K562 (cell line): ENCODE data around the gene H2AZ2. TPM values are rescaled to one million over a fixed set of nuclear protein-coding genes. Genes with fewer than 3 reads are reported as not detected.
A peak's percentile ranks its signal among the peaks of the same experiment; 100 is the strongest.

Source experiments
- CC2D1A ChIP-seq: fragments of 450-650 bp; IDR thresholded peaks from 2 replicates; pipeline ENCODE4 v1.6.1; 2017; ENCODE audit warnings: mild to moderate bottlenecking
- DIDO1 ChIP-seq: fragments of 450-650 bp; IDR thresholded peaks from 2 replicates; pipeline ENCODE4 v1.6.1; 2016; ENCODE audit warnings: low read depth, missing biosample characterization, missing genetic modification characterization
- FOXK2 ChIP-seq, 2 experiments: fragments of 450-650 bp; IDR thresholded peaks in 1 of 2; conservative IDR thresholded peaks in 1 of 2; 2 replicates each; pipeline ENCODE4 v1.6.1; 2016; ENCODE audit warnings: low read depth in 2 of 2, mild to moderate bottlenecking in 1 of 2
- MEF2D ChIP-seq: conservative IDR thresholded peaks from 2 replicates; pipeline ENCODE4 v1.6.1; 2016; ENCODE audit warnings: low read depth, missing genetic modification characterization, missing compliant biosample characterization
- MTF1 ChIP-seq: fragments of 250-450 bp; sonication (Bioruptor Pico); IDR thresholded peaks from 2 replicates; pipeline ENCODE4 v1.9.0; 2021; ENCODE audit warnings: moderate library complexity, mild to moderate bottlenecking, inconsistent platforms, borderline replicate concordance
- NEUROD1 ChIP-seq: fragments of 150-350 bp; IDR thresholded peaks from 2 replicates; pipeline ENCODE4 v1.6.1; 2014; ENCODE audit warnings: borderline replicate concordance, low read length, low read depth; ENCODE audit not compliant: partially characterized antibody
- NR2F6 ChIP-seq: fragments of 450-650 bp; formaldehyde crosslinking; IDR thresholded peaks from 2 replicates; pipeline ENCODE4 v1.4.0; 2020; ENCODE audit warnings: mild to moderate bottlenecking
- POLR2AphosphoS2 ChIP-seq: IDR thresholded peaks from 2 replicates; pipeline ENCODE4 v1.6.1; 2012; ENCODE audit warnings: low read length, improper control_type of control experiment
- SMAD1 ChIP-seq: fragments of 150-350 bp; IDR thresholded peaks from 2 replicates; pipeline ENCODE4 v1.6.1; 2014; ENCODE audit warnings: low read length, low read depth; ENCODE audit not compliant: partially characterized antibody
- SRSF9 ChIP-seq: fragments of 200-400 bp; formaldehyde crosslinking; IDR thresholded peaks from 2 replicates; pipeline ENCODE4 v1.6.1; 2017; ENCODE audit warnings: low read depth, low read length, borderline replicate concordance
- ZNF212 ChIP-seq: fragments of 450-650 bp; formaldehyde crosslinking; IDR thresholded peaks from 2 replicates; pipeline ENCODE4 v1.4.0; 2020; ENCODE audit warnings: mild to moderate bottlenecking
- ZNF239 ChIP-seq: fragments of 250-450 bp; sonication (Bioruptor Pico); IDR thresholded peaks from 2 replicates; pipeline ENCODE4 v1.4.0; 2020; ENCODE audit warnings: mild to moderate bottlenecking
- ZNF57 ChIP-seq: fragments of 450-650 bp; formaldehyde crosslinking; IDR thresholded peaks from 2 replicates; pipeline ENCODE4 v1.4.0; 2020; ENCODE audit warnings: mild to moderate bottlenecking, moderate library complexity
- polyA plus RNA-seq, 8 experiments: library from polyadenylated mRNA; depleted of rRNA in 4 of 8; stranded (reverse) in 5 of 8; unstranded in 3 of 8; fragments of >200 nt; fragmentation: Nextera tagmentation in 2 of 8; fragmentation: Illumina TruSeq in 1 of 8; extraction: Ambion mirVana in 2 of 8; extraction: Trizol in 1 of 8; gene quantifications; 2 replicates each; pipeline versions ENCODE4 v1.2.1 to v1.2.3, GENCODE V29; 2011 to 2014; ENCODE audit warnings: inconsistent platforms in 1 of 8, missing spikeins in 1 of 8
- total RNA-seq, 7 experiments: library from RNA; depleted of rRNA in 6 of 7; stranded (reverse); fragments of >200 nt in 6 of 7; fragmentation: Illumina TruSeq in 2 of 7; extraction: Trizol in 2 of 7; gene quantifications; 2 replicates each; pipeline versions ENCODE4 v1.2.1 to v1.2.3, GENCODE V29; 2011 to 2021; ENCODE audit warnings: low replicate concordance in 1 of 7
- TF ChIP-seq, protein P1 (sequence below): fragments of 450-650 bp; formaldehyde crosslinking; IDR thresholded peaks from 2 replicates; pipeline ENCODE4 v1.4.0; 2020; ENCODE audit warnings: mild to moderate bottlenecking
- TF ChIP-seq, protein P2 (sequence below): fragments of 450-650 bp; IDR thresholded peaks from 2 replicates; pipeline ENCODE4 v1.6.1; 2016; ENCODE audit warnings: low read depth, mild to moderate bottlenecking, moderate library complexity
- TF ChIP-seq, protein P3 (sequence below): fragments of 250-450 bp; sonication (Bioruptor Pico); IDR thresholded peaks from 2 replicates; pipeline ENCODE4 v1.5.0; 2021; ENCODE audit warnings: mild to moderate bottlenecking, borderline replicate concordance
- TF ChIP-seq, protein P4 (sequence below): fragments of 450-650 bp; IDR thresholded peaks from 2 replicates; pipeline ENCODE4 v1.6.1; 2016; ENCODE audit warnings: mild to moderate bottlenecking
- TF ChIP-seq, protein P5 (sequence below): fragments of 250-450 bp; sonication (Bioruptor Pico); IDR thresholded peaks from 2 replicates; pipeline ENCODE4 v1.8.0; 2022; ENCODE audit warnings: moderate library complexity, mild to moderate bottlenecking, inconsistent platforms
- TF ChIP-seq, protein P6 (sequence below), 2 experiments: fragments of 450-650 bp in 1 of 2; sonication (generic) in 1 of 2; formaldehyde crosslinking; conservative IDR thresholded peaks; 2 replicates each; pipeline versions ENCODE4 v1.4.0 to v1.8.1; 2020 to 2022; ENCODE audit warnings: mild to moderate bottlenecking in 1 of 2, missing genetic modification reagents in 1 of 2

Gene H2AZ2
- total and polyA plus RNA-seq, 9 of the 15 experiments (the other 6 are each of a cell fraction or from before 2014, with no cell fraction given), result 105 to 382 (median 286) TPM

DNA sequence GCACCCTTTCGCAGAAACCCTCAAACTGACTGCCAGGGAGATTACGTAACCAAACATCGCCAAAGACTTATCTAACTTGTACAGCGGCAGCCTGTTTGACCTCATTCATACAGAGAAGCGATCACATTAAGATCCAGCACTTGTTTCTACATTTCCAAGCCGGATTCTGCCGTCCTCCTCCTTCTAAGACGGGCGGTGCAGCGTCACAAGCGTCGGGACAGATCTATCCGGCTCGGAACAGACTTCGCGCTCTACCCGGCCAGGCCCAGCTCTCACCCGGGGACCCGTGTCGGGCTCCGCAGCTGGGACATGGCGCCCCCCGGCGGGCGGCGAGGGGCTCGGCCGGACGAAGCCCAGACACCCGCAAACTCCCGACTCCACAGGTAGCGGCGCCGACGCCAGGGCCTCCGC is 373 bp downstream of the H2AZ2 start (continued):
- no peak for TF ChIP-seq SMAD1
- peak; percentile 85; the same call in 1 of the 2 replicates for TF ChIP-seq CC2D1A
- TF ChIP-seq SRSF9, result no peak
- TF ChIP-seq ZNF57 (CRISPR knock-in tag), result no peak
- TF ChIP-seq, protein P1, sequence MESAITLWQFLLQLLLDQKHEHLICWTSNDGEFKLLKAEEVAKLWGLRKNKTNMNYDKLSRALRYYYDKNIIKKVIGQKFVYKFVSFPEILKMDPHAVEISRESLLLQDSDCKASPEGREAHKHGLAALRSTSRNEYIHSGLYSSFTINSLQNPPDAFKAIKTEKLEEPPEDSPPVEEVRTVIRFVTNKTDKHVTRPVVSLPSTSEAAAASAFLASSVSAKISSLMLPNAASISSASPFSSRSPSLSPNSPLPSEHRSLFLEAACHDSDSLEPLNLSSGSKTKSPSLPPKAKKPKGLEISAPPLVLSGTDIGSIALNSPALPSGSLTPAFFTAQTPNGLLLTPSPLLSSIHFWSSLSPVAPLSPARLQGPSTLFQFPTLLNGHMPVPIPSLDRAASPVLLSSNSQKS, result no peak
- no peak for TF ChIP-seq ZNF239 (CRISPR knock-in tag)
- TF ChIP-seq, protein P2, sequence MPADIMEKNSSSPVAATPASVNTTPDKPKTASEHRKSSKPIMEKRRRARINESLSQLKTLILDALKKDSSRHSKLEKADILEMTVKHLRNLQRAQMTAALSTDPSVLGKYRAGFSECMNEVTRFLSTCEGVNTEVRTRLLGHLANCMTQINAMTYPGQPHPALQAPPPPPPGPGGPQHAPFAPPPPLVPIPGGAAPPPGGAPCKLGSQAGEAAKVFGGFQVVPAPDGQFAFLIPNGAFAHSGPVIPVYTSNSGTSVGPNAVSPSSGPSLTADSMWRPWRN, result no peak
- TF ChIP-seq, protein P3, sequence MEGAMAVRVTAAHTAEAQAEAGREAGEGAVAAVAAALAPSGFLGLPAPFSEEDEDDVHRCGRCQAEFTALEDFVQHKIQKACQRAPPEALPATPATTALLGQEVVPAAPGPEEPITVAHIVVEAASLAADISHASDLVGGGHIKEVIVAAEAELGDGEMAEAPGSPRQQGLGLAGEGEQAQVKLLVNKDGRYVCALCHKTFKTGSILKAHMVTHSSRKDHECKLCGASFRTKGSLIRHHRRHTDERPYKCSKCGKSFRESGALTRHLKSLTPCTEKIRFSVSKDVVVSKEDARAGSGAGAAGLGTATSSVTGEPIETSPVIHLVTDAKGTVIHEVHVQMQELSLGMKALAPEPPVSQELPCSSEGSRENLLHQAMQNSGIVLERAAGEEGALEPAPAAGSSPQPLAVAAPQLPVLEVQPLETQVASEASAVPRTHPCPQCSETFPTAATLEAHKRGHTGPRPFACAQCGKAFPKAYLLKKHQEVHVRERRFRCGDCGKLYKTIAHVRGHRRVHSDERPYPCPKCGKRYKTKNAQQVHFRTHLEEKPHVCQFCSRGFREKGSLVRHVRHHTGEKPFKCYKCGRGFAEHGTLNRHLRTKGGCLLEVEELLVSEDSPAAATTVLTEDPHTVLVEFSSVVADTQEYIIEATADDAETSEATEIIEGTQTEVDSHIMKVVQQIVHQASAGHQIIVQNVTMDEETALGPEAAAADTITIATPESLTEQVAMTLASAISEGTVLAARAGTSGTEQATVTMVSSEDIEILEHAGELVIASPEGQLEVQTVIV (CRISPR knock-in tag), result no peak
- TF ChIP-seq, protein P4, sequence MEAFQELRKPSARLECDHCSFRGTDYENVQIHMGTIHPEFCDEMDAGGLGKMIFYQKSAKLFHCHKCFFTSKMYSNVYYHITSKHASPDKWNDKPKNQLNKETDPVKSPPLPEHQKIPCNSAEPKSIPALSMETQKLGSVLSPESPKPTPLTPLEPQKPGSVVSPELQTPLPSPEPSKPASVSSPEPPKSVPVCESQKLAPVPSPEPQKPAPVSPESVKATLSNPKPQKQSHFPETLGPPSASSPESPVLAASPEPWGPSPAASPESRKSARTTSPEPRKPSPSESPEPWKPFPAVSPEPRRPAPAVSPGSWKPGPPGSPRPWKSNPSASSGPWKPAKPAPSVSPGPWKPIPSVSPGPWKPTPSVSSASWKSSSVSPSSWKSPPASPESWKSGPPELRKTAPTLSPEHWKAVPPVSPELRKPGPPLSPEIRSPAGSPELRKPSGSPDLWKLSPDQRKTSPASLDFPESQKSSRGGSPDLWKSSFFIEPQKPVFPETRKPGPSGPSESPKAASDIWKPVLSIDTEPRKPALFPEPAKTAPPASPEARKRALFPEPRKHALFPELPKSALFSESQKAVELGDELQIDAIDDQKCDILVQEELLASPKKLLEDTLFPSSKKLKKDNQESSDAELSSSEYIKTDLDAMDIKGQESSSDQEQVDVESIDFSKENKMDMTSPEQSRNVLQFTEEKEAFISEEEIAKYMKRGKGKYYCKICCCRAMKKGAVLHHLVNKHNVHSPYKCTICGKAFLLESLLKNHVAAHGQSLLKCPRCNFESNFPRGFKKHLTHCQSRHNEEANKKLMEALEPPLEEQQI, result 0 out of 2 replicates have a peak, but pooled peaks have one; percentile 26
- TF ChIP-seq, protein P5, sequence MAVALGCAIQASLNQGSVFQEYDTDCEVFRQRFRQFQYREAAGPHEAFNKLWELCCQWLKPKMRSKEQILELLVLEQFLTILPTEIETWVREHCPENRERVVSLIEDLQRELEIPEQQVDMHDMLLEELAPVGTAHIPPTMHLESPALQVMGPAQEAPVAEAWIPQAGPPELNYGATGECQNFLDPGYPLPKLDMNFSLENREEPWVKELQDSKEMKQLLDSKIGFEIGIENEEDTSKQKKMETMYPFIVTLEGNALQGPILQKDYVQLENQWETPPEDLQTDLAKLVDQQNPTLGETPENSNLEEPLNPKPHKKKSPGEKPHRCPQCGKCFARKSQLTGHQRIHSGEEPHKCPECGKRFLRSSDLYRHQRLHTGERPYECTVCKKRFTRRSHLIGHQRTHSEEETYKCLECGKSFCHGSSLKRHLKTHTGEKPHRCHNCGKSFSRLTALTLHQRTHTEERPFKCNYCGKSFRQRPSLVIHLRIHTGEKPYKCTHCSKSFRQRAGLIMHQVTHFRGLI (CRISPR knock-in tag), result no peak
- 0 out of 2 replicates have a peak, but pooled peaks have one; percentile 28 for TF ChIP-seq DIDO1 (tag)
- TF ChIP-seq ZNF212 (CRISPR knock-in tag), result no peak
- TF ChIP-seq MEF2D (tag), result no peak
- peak; percentile 36 for TF ChIP-seq NEUROD1
- no peak for TF ChIP-seq NR2F6 (CRISPR knock-in tag)
- 0 out of 2 replicates have a peak, but pooled peaks have one; percentile 13 for TF ChIP-seq POLR2AphosphoS2
- TF ChIP-seq FOXK2 (conservative IDR thresholded peaks at IDR 0.05 in 1 of 2, IDR thresholded peaks at IDR 0.05 in 1 of 2; ENCODE audit: low read depth in 2 of 2), result peak; percentile 49 to 70
- no peak for TF ChIP-seq MTF1 (CRISPR knock-in tag)
- TF ChIP-seq, protein P6, sequence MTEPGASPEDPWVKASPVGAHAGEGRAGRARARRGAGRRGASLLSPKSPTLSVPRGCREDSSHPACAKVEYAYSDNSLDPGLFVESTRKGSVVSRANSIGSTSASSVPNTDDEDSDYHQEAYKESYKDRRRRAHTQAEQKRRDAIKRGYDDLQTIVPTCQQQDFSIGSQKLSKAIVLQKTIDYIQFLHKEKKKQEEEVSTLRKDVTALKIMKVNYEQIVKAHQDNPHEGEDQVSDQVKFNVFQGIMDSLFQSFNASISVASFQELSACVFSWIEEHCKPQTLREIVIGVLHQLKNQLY (CRISPR knock-in tag; conservative IDR thresholded peaks at IDR 0.05), result no peak
